Body of pancreas (tissue), 4 donors: ENCODE data around the gene ZFP36L2. TPM values are rescaled to one million over a fixed set of nuclear protein-coding genes. Genes with fewer than 3 reads are reported as not detected.

Experiments used
- ATAC-seq: fragments of 150-250 bp; one replicate; pipeline ENCODE4 v1.9.1; 2016
- DNase-seq, 4 donors: peaks; one replicate each; pipeline ENCODE4 v3.0.0-alpha.2; 2019
- H3K27ac ChIP-seq, 4 donors: fragments of 200-600 bp; sonication (generic); 1 replicate in 3 of 4; 2 replicates in 1 of 4; pipeline versions ENCODE4 v1.5.1 to v1.6.1; 2016 to 2019; ENCODE audit warnings: mild to moderate bottlenecking in 1 of 4, mixed read lengths in 1 of 4, moderate library complexity in 1 of 4
- H3K27me3 ChIP-seq, 2 donors: fragments of 200-600 bp; sonication (generic); one replicate each; pipeline ENCODE4 v1.6.0; 2016; ENCODE audit warnings: mild to moderate bottlenecking in 1 of 2
- H3K36me3 ChIP-seq, 2 donors: fragments of 200-600 bp; sonication (generic); replicated peaks in 1 of 2; 2 replicates each; pipeline ENCODE4 v1.5.1; 2016; ENCODE audit warnings: low read depth in 2 of 2; ENCODE audit not compliant: insufficient read depth in 1 of 2
- H3K4me1 ChIP-seq: fragments of 200-600 bp; sonication (generic); one replicate; pipeline ENCODE4 v1.6.0; 2016
- H3K4me3 ChIP-seq, 2 donors: fragments of 200-600 bp; sonication (generic); 1 replicate in 1 of 2; 2 replicates in 1 of 2; pipeline ENCODE4 v1.5.1; 2016 to 2019
- H3K9me3 ChIP-seq, 3 donors: fragments of 200-600 bp; sonication (generic); 1 replicate in 2 of 3; 2 replicates in 1 of 3; pipeline ENCODE4 v1.5.1; 2016
- POLR2A ChIP-seq, 3 donors: fragments of 450-650 bp; IDR thresholded peaks; one replicate each; pipeline ENCODE4 v1.6.1; 2016; ENCODE audit warnings: antibody characterized with exemption in 3 of 3, mild to moderate bottlenecking in 2 of 3
- WGBS, 2 donors: methylation state at CpG; one replicate each; pipeline ENCODE4 v1.1.5; 2017; 5-methylcytosine and 5-hydroxymethylcytosine counted together
- intact Hi-C: fragments of 100-400 bp; cut with DNase I; formaldehyde crosslinking; loops from one replicate; pipeline ENCODE4 v1.15.1; 2023
- total RNA-seq, 2 donors: library from RNA; depleted of rRNA; stranded (reverse); fragments of >200 nt; gene quantifications; one replicate each; pipeline ENCODE4 v1.1.0, GENCODE V29; 2016
- TF ChIP-seq, protein P1 (sequence below), 7 experiments: fragments of 450-650 bp in 4 of 7; fragments of 200-600 bp in 3 of 7; sonication (generic) in 3 of 7; IDR thresholded peaks; one replicate each; pipeline ENCODE4 v1.5.1; 2016 to 2019; ENCODE audit warnings: antibody characterized with exemption in 7 of 7

Gene ZFP36L2
- total RNA-seq, 2 donors from 2014 or later = 57.1 to 116 TPM

DNA sequence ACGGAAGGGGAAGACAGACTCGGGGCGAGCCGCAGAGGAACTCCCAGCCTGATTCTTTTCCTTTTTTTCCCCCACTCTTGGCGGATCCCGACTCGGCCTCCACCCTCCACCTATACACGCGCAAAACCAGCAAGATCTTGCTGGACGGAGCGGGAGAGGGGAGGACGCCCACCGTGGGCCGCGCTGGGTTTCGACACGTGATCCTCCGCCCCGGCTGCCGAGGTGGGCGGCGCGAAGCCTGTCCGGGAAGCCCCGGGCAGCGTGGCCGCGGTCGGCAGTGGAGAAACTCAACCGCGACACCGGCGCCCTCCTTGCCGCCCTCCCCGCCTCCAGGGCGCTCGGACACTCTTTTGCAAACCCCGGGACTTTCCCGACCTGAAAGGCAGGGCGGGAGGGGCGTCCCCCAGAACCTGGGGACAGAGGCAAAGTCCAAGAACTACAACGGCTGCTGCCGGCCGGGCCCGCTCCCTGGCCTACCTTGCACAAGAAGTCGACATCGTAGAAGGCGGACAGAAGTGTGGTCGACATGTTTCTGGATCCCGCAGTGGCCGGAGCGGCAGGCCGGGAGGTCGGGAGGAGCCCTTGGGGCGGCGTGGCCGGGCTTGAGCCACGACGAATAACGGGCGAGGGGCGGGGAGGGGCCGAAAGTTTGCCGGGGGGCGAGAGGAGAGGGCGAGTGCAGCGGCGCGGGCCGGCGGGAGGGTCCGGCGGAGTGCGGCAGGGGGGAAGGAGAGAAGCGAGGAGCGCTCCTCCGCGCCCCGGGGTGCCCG is 433 bp downstream of the ZFP36L2 start:
- Histone ChIP-seq H3K4me1 (peaks cover 46% of the 10 kb centered on the region), H3K4me3 (peak overlapping the region; percentile 61 to 69), H3K27ac (peak overlapping the region; percentile 97 to 98 (median 97)), H3K9me3 (no peaks in the 10 kb centered on the region), H3K36me3 (peaks cover 1 to 8% of the 10 kb centered on the region in 2 donors), H3K27me3 (no peaks in the 10 kb centered on the region)
- ATAC-seq = peak; percentile 4
- WGBS, 2 donors = 0 to 2% methylated on average over 46 to 71 of the region's 80 CpGs
- peak; percentile 77 to 83 (median 78) for DNase-seq
- TF ChIP-seq, protein P1, sequence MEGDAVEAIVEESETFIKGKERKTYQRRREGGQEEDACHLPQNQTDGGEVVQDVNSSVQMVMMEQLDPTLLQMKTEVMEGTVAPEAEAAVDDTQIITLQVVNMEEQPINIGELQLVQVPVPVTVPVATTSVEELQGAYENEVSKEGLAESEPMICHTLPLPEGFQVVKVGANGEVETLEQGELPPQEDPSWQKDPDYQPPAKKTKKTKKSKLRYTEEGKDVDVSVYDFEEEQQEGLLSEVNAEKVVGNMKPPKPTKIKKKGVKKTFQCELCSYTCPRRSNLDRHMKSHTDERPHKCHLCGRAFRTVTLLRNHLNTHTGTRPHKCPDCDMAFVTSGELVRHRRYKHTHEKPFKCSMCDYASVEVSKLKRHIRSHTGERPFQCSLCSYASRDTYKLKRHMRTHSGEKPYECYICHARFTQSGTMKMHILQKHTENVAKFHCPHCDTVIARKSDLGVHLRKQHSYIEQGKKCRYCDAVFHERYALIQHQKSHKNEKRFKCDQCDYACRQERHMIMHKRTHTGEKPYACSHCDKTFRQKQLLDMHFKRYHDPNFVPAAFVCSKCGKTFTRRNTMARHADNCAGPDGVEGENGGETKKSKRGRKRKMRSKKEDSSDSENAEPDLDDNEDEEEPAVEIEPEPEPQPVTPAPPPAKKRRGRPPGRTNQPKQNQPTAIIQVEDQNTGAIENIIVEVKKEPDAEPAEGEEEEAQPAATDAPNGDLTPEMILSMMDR (IDR thresholded peaks at IDR 0.05) = no peak
- peak in 1 of 3 donors; percentile 96 for TF ChIP-seq POLR2A (IDR thresholded peaks at IDR 0.05)
- intact Hi-C loops = no loop called here

DNA sequence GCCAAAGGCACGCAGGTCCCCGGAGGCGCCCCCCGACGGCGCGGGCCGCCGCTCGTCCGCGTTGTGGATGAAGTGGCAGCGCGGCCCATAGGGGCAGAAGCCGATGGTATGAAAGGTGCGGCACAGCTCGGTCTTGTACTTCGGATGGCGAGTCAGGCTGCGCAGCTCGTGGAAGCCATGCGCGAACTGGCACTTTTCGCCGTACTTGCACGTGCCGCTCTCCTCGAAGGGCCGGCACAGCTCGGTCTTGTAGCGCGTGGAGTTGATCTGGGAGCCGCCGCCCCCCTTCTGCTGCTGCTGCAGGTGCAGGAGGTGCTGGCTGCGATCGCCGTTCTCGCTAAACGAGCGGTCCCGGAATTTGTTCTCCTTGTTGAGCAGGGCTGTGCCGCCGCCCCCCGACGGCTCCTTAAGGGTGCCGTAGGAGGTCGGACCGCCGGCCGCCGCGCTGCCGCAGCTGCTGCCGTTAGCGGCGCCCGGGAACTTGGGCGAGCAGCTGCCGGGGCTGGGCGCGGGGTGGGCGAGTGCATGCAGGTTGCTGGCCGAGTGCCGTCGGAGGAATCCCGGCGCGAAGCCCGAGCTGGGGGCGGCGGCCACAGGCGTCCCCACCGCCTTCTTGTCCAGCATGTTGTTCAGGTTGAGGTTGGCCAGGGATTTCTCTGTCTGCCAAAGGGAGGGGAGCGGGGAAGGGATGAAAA is 1.2 kb downstream of the ZFP36L2 start:
- DNase-seq (peak; percentile 59 to 69 (median 66)), ATAC-seq (no peak)
- Histone ChIP-seq H3K36me3 (peaks cover 0 to 8% of the 10 kb centered on the region in 2 donors), H3K4me3 (peak overlapping the region; percentile 61 to 69), H3K27me3 (no peaks in the 10 kb centered on the region), H3K4me1 (peaks cover 53% of the 10 kb centered on the region), H3K9me3 (no peaks in the 10 kb centered on the region), H3K27ac (peak overlapping the region; percentile 97 to 98 (median 97))
- intact Hi-C loops = no loop called here
- TF ChIP-seq, protein P1 (IDR thresholded peaks at IDR 0.05) = peak in 1 of 7 experiments; percentile 15
- no peak for TF ChIP-seq POLR2A (IDR thresholded peaks at IDR 0.05)
- 0 to 1% methylated on average over 3 to 73 of the region's 74 CpGs for WGBS, 2 donors

DNA sequence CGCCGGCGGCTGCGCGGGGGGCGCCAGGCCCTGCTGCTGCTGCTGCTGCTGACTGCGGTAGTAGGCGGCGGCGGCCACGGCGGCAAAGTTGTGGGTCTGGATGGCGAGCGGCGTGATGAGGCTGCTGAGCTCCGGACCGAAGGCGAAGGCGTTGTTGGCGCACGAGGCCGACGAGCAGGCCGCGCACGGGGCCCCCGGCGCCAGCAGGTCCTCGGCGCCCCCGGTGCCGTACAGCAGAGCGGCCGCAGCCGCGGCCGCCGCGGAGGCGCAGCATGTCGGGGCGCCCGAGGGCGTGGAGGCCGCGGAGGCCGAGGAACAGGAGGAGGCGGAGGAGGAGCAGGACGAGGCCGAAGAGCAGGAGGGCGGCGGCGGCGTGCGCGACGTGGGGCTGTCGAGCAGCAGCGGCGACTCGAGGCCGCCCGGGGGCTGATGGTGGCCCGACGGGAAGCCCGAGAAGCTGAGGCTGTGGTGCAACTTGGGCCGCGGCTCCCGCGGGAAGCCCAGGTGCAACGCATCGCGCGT is 1.8 kb downstream of the ZFP36L2 start:
- TF ChIP-seq POLR2A (IDR thresholded peaks at IDR 0.05) = no peak
- TF ChIP-seq, protein P1 (IDR thresholded peaks at IDR 0.05) = no peak
- intact Hi-C loops = no loop called here
- H3K9me3 ChIP-seq = no peaks in the 10 kb centered on the region
- DNase-seq (peak; percentile 36 to 43 (median 40)), ATAC-seq (no peak)
- H3K27ac ChIP-seq = peak overlapping the region; percentile 97 to 98 (median 97)
- H3K36me3 ChIP-seq = peaks cover 0 to 8% of the 10 kb centered on the region in 2 donors
- H3K4me1 ChIP-seq = peaks cover 57% of the 10 kb centered on the region
- peak overlapping the region; percentile 61 to 69 for H3K4me3 ChIP-seq
- H3K27me3 ChIP-seq = no peaks in the 10 kb centered on the region
- WGBS, 2 donors = 0% methylated on average over 54 of the region's 74 CpGs; no CpG with 5 or more reads in 1 of the 2 donors

- peaks cover 0 to 8% of the 10 kb centered on the region in 2 donors for H3K36me3 ChIP-seq
- peak overlapping the region; percentile 69 to 98 (median 97) for H3K27ac ChIP-seq
- DNase-seq (peak; percentile 68 to 74 (median 70)), ATAC-seq (no peak)
- WGBS, 2 donors = 0 to 1% methylated on average over 12 to 39 of the region's 41 CpGs
- peaks cover 57% of the 10 kb centered on the region for H3K4me1 ChIP-seq
- intact Hi-C loops = no loop called here
- H3K27me3 ChIP-seq = no peaks in the 10 kb centered on the region
- peak overlapping the region; percentile 61 to 69 for H3K4me3 ChIP-seq
- H3K9me3 ChIP-seq = no peaks in the 10 kb centered on the region
- TF ChIP-seq, protein P1 (IDR thresholded peaks at IDR 0.05) = peak in 4 of 7 experiments; percentile 10 to 35 (median 30)
- peak; percentile 10 to 41 (median 35) for TF ChIP-seq POLR2A (IDR thresholded peaks at IDR 0.05)
Observed at GRCh38 chr2:43224131-43224570, 2.3 kb downstream of the ZFP36L2 start.
